ENCODE measurements around the gene POLR3E.
"Not testable (repeated sequence)": the region's sequence is repeated elsewhere in the genome, so short reads cannot be mapped to it uniquely, and the experiment has no call there.

The POLR3E gene

DNA sequence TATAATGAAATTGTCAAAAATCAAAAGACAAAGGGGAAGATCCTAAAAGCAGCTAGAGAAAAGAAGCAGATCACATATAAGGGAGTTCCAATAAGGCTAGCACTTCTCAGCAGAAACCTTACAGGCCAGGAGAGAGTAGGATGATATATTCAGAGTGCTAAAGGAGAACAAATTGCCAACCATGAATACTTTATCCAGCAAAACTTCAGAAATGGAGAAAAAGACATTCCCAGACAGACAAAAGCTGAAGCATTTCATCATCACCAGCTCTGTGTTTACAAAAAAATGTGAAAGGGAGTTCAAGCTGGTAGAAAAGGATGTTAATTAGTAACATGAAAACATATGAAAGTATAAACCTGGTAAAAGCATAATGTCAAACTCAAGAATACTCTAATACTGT, 39.8 kb downstream of the POLR3E start:
- DNase-seq, result no peak

DNA sequence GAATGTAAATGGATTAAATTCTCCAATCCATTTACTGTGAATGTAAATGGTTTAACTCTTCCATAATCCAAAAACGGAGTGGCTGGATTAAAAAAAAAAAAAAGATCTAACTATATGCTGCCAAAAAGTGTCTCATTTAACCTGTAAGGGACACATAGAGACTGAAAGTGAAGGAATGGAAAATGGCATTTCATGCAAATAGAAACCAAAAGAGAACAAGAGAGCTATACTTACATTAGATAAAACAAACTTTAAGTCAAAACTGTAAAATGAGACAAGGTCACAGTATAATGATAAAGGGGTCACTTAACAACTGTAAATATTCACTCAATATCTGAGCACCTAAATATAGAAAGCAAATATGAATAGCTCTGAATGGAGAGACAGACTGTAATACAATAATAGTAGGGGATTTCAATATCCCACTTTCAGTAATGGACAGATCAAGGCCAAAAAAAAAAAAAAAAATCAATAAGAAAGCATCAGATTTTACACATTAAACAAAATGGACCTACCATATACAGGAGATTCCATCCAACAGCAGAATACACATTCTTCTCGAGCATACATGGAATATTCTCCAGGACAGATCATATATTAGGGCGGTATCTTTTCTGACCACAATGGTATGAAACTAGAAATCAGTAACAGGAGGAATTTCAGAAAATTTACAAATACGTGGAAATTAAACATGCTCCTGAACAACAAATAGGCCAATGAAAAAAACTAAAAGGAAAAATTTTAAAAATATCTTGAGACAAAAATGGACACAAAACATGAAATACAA, 40.8 kb downstream of the POLR3E start:
- no peak for DNase-seq

DNA sequence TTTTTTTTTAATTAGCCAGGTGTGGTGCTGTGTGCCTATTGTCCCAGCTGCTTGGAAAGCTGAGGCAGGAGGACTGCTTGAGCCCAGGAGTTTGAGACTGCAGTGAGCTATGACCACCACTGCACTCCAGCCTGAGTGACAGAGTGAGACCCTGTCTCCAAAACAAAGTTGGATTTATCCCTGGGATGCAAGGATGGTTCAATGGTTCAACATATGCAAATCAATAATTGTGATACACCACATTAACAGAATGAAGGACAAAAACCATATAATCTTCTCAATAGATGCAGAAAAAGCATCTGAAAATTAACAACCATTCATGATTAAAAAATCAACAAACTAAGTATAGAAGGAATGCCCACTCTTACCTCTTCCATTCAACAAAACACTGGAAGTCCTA, 43.7 kb downstream of the POLR3E start:
- DNase-seq, result no peak

DNA sequence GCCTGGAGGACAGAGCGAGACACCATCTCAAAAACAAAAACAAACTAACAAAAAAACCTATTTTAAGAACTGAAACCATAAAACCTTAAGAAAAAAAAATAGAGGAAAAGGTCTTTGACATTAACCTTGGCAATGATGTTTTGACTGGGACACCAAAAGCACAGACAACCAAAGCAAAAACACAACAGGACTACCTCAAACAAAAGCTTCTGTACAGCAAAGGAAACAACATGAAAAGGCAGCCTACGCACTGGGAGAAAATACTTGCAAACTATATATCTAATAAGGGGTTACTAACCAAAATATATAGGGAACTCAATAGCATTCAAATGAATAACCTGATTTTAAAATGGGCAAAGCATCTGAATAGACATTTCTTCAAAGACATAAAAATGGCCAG, 44.9 kb downstream of the POLR3E start:
- DNase-seq, result no peak

DNA sequence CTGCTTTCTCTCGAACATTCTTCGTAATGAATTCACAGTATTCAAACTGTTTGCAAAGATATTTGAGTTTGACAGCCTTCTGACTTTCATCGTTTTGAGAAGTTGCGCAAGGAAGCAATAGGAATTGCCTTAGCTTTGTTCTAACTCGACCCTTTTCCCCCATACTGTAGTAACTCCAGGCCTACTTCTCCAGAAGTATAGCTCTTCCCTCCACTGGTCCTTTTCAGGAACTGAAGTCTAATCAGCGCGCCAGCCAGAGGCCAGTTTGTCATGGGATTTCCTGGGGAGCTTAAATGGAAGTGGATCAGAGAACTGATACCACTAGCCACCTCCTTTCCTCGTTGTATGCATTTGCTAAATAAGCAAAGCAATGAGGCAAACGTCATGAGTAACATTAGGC, 49.3 kb downstream of the POLR3E start:
- no peak for DNase-seq

DNA sequence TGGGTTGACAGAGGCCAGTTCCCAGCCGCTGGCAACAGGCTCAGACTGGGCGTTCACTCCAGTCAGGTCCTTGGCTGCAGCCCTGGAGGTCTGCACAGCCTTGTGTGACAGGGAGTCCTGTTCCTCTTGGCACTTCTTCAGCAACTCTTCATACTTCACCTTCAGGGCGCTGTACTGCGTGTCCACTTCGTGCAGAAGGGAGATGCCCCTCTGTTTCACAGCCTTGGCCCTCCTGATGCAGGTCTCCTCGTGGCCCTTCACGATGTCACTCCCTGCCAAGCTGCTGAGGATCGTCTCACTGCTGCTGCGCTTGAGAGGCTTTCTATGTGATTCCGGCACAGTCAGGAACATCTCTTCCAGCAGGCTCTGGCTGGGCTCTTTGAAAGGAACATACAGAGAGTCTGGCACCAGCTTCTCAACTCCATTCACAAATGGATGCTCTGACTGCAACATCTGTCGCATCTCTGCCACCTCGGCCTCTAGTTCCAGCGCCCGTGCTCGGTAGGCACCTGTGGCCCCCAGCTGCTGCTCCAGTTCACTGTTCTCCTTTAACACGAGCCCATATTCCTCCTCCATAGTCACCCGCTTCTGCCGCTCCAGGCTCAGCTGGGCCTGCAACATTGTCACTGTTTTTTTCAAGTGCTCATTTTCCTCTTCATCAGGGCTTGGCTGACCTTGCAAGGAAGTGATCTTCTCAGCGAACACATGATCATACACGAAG, 50.1 kb downstream of the POLR3E start:
- DNase-seq, result no peak

DNA sequence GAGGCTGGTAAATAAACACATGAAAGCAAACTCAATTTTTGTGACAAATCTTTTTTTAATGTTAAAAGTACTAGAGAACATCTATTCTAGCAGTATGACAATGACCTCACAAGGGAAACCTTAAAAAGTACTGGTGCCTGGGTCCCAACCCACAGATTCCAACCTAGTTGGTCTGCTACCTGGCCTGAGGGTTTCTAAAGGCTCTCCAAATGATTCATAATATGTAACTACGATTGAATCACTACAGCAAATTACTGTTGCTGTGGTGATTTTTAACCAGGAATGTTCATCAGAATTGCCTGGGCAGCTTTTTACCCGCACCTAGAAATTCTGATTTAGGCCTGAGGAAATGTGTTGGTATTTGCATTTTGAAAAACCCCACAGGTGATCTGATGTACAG, 51.1 kb downstream of the POLR3E start:
- no peak for DNase-seq

DNA sequence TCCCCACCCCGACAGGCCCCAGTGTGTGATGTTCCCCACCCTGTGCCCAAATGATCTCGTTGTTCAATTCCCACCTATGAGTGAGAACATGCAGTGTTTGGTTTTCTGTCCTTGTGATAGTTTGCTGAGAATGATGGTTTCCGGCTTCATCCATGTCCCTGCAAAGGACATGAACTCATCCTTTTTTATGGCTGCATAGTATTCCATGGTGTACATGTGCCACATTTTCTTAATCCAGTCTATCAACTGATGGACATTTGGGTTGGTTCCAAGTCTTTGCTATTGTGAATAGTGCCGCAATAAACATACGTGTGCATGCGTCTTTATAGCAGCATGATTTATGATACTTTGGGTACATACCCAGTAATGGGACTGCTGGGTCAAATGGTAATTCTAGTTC, 53.8 kb downstream of the POLR3E start:
- DNase-seq, result not testable (repeated sequence)

DNA sequence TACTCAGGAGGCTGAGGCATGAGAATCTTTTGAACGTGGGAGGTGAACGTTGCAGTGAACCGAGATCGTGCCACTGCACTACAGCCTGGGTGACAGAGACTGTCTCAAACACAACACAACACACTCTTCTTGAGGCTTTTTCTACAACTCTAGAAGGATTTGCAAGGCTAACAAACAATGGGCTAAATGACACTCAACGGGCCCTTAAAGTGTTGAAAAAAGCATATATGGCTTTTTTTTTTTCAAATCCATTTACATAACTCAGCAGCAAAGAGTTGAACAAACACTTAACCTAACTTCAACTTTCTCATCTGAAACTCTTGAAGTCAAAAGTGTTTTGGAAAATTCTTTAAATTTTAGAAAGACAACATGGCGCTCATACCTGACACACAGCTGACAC, 54.9 kb downstream of the POLR3E start:
- no peak for DNase-seq

DNA sequence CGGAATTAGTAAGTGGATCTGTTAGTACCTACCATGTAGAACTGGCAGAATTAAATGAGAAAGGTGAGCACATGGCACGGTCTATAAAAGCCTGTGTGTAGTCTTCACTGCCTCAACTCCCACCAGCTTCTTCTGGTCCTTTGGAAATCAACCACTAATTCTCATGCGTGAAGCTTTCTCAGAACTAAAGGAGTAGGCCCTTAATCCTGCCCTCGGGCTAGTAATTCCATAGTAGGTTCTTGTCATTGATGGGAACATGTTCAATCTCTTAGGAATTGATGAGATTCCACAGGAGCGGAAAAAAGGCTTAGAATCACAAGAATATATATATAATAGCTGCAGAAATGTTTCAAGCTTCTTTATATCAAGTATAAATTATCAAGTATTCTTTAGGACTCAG, 55.5 kb downstream of the POLR3E start:
- DNase-seq, result no peak

DNA sequence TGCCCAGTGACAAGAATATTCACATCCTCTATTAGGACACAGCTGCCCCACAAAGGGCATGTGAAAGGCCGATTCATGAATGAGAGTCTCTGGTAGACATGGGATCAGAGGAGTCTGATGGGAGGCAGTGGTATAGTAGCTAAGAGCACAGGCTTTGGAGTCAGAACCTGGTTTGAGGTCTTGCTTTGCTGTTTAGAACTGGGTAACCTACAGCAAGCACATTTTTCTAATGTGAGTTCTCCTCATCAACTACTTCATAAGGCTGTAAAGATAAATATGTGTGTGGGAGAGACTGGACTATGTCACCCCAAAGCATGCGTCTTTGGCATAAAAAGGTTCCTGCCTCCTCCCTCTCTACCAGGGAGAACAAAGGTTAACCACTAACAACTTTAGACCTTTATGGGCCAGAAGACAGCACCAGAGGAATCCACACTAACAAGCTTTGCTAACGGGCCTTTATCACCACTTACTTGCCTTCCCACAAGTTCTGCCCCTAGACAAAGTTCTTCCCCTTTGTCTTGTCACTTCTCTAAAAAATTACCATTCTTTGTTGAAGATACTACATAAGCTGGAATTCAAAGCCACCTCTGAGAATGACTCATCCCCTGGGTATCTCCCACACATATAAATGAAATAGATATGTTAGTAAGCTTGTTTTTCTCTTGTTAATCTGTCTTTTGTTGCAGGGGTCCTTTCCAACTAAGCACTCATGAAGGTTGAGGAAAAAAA, 56.1 kb downstream of the POLR3E start:
- no peak for DNase-seq

DNA sequence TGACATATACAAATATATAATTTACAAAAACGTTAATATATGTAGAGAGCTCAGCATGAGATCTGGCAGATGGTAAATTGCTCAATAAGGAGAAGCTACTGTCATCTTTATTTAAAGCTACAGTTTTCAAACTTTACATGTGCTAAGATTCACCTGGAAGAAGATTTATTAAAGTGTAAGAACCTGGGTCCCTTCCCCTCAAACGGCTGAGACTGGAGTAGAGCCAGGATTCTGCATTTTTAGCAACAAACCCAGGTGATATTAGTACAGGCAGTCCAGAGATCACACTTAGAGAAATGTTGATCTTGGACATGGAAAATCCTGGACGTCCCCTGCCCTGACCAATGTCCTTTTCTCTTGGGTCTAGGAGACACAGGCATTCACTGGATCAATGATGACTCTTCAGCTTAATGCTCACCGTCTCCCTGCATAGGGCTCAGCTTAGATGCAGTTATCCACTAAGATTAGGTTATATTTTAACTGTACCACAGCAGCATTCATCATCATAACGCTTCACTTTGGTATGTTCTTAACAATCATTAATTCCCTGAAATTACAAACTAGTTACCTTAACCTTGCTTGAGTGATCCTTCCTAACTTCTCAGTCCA, 56.8 kb downstream of the POLR3E start:
- no peak for DNase-seq

DNA sequence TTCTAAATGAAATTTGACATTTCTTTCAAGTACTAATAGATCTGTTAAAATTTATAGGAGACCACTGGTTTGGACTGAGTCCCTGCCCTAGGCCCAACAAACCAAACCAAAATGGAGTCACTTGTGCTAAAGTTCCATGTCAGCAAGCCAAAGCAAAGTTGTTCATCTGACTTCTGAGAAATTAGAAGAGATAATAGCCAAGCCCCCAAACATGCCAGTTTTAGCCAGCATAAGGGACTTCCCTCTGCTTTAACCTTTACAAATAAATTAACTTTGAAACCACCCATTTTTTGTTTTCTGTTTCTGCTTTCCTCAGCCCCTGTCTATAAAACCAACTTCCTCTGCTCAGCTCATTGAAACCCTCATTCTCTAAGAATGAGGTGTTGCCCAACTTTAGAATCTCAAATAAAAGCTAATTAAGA, 58.3 kb downstream of the POLR3E start:
- DNase-seq, result no peak

DNA sequence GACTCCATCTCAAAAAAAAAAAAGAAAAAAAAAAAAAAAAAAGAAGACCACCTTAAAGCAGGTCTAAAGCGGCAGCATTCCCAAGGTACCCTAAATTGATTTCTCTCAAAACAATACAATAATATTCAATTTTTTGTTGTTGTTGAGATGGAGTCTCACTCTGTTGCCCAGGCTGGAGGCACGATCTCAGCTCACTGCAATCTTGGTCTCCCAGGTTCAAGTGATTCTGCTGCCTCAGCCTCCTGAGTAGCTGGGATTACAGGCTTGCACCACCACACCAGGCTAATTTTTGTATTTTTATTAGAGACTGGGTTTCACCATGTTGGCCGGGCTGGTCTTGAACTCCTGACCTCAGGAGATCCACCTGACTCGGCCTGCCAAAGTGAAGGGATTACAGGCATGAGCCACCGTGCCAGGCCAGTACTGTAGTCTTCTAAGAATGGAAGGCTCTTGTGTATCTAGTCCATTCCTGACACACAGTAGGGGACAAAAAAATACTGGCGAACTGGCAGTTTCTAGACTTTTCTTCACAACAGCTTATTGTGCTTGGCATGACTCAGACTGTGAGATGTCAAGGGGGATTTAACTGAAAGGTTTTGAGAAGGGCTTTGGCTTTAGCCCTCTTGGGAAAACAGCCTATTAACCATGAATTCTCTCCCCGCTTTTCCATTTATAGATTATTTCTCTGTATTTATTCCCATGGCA, 59.9 kb downstream of the POLR3E start:
- no peak for DNase-seq

DNA sequence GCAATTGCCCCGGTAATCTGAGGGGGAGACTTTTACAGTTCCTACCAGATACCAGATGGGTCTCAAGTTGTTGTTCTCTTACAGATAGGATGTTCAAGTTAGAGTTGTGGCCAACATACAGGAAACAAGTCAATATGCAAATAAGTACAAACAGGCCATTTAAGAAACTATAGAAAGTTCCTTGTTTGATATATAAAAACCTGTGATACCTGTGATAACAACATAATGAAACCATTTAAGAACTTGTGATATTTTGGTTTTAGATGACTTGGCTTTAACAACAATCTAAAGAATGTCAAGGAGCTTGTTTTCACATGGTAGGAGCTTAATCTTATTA, 60.4 kb downstream of the POLR3E start:
- DNase-seq, result no peak

DNA sequence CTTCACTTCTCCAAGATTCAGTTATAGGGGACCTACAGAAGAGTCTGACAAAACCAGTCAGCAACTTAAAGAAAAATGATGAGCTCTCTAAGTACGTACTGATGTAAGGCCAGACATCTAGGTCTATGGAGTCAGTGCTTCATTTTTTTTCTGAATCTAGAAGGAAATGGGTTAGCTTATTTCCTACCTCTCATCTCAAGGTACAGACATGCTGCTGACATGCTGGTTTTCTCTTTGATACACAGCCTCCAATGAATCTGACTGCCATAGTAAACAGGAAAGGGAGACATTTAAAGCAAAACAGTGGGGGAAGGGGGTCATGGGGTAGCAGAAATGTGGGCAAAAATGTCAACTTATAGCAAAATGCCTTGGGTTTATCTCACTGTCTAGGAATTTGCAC, 60.8 kb downstream of the POLR3E start:
- no peak for DNase-seq

DNA sequence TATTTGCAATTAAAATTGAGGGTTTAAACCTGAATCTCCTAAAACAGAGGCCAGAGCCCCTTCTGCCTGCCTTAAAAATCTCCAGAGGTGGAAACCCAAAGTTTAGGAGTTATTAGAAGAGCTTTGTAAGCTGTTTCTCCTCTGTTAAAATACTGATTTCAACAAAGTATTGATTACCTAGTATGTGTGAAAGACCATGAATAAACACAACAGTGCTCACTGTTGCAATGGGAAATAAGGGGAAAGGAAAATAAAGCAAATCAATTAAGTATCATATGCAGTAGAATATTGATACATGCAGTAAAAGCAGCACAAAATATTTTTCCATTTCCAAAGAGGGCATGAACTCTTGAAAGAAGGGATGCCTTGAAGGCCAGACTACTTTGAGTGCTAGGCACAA, 62.5 kb downstream of the POLR3E start:
- DNase-seq, result no peak

DNA sequence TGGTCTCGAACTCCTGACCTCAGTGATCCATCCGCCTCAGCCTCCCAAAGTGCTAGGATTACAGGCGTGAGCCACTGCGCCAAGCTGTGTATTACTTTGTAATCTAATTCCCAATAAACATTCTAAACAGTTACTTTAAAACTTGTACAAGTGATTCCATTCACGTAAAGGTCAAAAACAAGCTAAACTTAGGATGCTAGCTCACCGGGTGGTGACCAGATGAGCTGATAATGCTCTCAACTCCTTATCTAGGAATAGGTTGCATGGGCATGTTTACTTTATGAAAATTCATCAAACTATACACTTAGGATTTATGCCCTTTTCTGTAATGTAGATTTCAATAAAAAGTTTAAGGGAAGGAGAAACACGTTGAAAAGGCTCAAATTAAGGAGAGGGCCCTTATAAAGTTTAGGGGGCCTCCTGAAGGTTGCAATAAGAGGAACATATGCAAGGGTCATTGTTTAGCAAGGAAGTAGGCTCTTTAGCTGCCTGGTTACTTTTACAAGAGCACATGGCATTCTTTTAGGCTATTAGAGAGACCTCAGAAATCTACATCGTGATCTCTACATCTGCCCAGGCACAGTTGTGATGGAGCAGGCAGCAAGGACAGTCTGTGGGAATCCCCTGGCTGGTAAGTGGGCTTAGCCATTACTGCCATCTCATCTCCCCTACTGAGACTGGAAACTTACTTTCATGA, 63.9 kb downstream of the POLR3E start:
- no peak for DNase-seq

DNA sequence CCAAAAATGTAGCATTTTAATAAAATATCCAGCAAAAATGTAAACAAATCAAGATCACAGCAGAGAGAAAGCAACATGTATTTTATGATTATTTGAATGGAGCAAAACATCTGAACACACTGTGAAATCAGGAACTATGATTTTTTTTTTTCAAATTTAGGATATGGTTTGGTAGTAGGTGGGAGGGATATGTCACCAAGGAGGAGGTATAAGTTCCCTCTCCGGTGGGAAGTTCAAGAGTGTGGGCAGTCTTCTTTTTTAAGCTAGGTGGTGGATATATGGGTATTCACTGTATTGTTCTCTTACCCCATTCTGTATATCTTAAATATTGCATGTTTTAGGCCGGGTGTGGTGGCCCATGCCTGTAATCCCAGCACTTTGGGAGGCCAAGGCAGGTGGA, 67.0 kb downstream of the POLR3E start:
- no peak for DNase-seq

DNA sequence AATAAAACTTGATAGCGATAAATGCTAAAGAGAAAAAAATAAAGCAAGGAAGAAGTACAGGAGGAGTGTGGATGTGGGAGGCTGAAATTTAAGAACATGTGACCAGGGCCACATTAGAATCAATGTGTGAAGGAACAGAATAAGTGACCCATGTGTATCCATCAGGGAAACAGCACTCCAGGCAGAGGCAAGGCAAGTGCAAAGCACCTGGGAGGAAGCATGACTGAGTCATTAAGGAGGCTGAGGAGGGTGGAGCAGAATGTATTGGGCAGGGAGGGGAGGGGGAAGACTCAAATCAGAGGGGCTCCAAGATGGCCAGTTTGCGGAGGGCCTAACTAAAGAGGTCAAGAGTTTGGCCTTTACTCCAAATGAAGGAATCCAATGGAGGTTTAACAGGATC, 69.2 kb downstream of the POLR3E start:
- no peak for DNase-seq

DNA sequence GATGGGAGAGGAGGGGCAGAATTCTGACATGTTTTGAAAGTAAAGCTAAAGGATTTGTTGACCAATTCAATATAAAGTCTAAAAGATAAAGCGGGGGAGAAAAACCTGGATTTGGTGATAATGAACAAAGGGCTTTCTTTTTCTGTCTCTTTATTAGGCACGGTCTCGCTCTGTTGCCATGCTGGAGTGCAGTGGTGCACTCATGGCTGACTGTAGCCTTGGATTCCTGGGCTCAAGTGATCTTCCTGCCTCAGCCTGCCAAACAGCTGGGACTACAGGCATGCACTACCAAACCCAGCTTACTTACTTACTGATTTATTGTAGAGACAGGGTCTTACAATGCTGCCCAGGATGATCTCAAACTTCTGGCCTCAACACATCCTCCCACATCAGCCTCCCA, 69.7 kb downstream of the POLR3E start:
- no peak for DNase-seq

DNA sequence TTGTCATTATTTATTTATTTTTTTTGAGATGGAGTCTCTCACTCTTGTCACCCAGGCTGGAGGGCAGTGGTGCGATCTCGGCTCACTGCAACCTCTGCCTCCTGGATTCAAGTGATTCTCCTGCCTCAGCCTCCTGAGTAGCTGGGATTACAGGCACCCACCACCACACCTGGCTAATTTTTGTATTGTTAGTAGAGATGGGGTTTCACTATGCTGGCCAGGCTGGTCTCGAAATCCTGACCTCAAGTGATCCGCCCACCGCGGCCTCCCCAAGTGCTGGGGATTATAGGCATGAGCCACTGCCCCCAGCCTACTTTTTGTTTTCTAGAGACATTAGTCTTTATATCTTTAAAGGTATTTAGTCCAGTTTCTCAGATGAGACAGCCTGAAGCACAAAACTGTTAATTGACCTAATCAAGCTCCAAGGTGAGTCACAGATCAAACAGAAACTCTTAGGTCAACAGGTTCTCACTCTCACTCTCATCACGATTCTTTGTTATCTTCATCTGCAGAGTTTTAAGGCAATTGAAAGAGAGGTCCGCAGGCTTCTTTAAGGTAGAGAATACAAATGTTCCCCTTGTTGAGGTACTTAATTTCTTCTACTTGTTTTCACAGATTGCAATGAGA, 71.1 kb downstream of the POLR3E start:
- DNase-seq, result peak; percentile 28
